ENCODE results near the gene ZIC5.

ZIC5 gene

DNA sequence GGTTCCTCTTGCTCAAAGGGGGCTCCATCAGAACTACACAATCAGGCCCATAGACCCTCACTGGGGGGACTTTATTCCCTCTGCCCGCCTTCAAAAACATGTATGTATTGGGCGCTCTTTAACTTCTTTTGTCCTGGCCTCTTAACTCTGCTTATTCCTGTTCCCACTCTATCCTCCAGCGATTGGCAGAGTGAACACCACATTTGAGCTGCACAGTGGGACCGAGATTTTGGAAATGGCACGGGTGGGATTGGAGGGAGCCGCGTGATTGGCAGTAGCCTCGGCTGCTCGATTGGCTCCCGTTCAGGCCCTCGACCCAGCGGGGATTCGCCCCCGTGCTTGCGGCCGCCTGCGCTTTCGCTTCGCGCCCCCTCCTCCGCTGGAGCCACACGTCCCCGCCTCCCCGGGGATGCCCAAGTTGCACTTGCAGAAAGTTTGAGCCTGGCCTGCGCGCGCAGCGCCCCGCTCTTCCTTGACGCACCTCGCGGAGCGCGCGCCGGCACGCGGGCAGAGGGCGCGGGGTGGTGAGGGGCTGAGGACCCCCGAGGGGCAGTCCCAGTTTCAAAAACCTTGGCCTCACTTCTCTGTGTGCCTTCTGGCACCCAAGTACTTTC lies at the start of gene ZIC5:
Gene ZIC5 (minus strand): TSS at position 192 of the 614 bp plus-strand sequence. CDS start 164 bp downstream, at position 28.
- DNase-seq (ENCODE audit: low spot score) (no peak), FAIRE-seq (no peak)

DNA sequence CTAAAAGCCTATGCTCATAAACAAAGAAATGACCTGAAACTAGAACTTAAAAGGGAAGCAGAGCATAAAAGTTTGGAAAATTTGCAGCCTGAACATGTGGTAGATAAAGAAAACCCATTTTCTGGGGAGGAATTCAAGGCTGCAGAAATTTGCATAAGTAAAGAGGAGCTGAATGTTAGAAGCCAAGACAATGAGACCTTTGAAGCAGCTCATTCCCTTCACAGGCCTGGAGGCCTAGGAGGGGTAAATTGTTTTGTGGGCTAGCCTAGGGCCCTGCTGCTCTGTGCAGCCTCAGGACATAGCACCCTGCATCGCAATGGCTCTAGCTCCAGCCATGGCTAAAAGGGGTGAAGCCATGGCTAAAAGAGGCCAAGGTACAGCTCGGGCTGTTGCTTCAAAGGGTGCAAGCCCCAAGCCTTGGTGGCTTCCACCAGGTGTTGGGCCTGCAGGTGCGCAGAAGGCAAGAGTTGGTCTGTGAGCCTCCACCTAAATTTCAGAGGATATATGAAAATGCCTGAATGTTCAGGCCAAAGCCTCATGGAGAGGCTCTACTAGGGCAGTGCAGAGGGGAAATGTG lies 48.3 kb upstream of the ZIC5 start:
- FAIRE-seq (no peak), DNase-seq (ENCODE audit: low spot score) (no peak)

DNA sequence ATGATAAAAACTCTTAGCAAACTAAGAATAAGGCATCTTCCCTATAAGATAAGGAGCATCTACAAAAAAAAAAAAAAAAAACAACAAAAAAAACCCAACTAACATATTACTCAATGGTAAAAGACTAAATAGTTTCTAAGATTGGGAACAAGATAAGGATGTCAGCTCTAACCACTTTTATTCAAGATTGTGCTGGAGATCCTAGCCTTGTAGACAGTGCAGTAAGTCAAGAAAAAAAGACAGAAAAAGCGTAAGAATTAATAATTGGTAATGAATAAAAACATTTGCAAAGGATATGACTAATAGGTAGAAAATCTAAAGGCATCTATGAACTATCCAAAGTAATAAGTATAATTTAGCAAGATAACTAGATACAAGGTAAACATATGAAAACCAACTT lies 43.1 kb upstream of the ZIC5 start:
- FAIRE-seq (no peak), DNase-seq (ENCODE audit: low spot score) (no peak)

DNA sequence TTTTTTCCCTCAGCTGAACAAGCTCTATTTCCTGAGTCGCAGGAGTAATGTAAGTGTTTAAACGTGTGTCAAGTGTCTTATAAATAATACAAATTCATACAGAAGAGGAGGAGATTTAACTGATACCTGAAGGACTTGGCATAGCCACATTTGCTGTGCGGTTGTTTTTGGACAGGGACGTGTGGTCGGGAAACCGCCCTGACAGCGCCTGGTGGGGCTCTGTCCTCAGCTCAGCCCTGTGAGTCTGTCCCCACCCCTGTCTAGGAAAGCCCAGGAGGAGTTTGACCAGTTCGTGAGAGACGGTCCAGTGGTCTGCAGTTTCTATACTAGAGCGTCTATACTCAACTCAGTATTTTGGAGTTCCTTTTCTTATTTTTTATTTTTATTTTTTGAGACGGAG lies 26.7 kb upstream of the ZIC5 start:
- FAIRE-seq (no peak), DNase-seq (ENCODE audit: low spot score) (no peak)

DNA sequence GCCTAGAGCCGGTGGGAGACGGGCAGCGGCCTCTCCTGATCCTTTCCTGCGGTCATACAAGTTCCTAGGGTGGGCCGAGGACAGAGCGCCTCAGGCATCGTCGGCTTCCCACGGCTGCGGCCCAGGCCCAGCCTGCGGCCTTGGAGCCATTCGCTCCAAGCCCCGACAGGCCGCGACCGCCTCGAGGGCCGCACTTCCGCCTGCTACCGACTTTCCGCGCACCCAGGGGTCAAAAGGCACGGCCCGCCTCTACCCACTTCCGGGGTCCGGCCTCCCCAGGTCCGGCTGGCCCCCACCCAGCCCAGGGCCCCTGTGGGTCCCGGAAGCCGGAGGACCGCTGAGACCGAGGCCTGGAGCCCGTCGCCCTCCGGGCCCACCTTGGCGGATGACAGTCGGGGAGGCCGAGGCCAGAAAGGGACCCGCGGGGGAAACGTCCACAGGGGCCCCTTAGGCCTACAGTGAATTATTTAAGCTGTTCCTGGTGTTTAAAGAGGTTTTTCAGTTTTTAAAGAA lies 26.2 kb upstream of the ZIC5 start:
- FAIRE-seq, result no peak

DNA sequence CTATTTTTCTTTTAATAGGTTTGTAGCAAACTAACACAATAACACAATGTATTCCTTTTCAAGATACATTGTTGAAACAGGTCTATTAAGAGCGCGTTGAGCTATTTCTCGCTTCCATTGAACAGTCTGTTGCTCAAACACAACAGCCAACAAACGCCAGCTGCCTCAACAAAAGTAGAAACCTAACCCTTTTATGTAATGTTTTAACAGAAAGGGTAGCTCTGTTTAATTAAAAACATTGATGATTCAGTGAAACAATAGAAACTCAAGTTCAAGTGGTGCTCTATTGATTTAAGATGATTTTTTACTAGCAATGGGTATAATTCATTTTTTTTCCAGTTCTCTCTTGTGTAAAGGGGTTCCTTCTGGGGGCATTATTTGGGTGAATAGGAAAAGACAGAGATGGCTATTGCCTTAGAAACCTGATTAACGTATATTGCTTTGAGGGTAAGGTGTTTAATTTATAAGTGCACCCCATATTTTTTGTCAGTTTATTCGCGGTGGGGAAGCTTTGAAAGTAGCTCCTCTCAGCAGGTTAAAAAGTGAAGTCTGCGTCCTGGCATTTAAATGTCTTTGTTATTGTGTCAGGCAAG lies 24.9 kb upstream of the ZIC5 start:
- DNase-seq (ENCODE audit: low spot score) (no peak), FAIRE-seq (no peak)

More for the DNA sequence above, 26.2 kb upstream of the ZIC5 start:
- DNase-seq (ENCODE audit: low spot score), result no peak

DNA sequence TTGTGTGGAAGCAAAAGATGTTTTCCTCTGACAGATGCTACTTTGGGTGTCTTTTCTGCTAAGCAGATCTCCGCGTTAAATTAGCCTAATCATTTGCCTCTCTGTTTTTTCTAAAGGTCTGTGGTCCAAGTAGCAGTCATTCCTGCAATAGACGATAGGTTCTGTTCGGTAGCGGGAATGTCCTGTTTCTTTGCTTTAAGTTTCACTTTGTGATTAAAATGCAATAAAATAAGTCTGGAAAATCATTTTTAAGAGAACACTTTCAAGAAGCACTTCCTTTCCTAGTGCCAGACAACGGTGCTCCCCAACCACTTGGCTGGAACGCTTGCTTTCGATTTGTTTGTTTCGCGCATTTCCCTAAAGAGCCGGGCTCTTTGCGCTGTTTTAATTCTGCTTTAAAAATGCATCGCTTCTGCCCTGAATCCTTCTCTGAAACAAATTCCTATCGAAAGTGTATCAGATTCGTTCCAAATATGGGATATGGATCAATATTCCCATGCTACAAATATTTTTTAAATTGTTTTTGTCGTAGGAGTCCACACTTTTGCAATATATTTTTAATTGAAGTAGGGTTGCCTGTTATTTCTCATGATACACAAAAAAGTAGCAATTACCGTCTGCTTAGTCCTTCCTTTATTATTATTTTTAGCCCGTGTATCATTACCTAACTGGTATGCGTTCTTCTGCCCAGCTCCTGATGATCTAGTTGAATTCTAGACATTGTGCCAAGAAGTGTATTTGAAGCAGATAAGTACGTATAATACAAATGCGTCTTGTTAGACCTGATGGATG lies 24.2 kb upstream of the ZIC5 start:
- DNase-seq (ENCODE audit: low spot score), result peak; percentile 21
- FAIRE-seq, result no peak

DNA sequence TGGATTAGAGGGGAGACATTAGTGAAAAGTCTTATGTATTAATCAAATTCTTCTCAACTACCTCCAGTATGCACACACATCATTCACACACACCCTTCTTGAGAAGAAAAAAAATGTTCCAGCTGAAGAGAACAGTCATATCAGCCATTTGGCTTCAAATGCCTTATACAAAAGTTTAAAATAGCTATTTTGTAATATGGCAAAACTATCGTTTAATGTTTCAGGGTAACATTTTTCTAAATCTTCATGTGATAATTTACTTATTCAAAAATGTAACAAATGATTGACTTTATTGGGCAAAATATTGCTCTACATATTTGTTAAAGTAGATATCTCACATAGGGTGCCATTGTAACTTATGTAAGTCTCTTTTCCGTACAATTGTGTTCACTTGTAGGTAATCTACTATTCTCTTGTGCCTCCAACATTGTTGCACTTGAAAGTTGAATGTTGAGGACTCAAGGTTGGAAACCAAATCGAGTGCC lies 23.6 kb upstream of the ZIC5 start:
- FAIRE-seq (no peak), DNase-seq (ENCODE audit: low spot score) (no peak)

DNA sequence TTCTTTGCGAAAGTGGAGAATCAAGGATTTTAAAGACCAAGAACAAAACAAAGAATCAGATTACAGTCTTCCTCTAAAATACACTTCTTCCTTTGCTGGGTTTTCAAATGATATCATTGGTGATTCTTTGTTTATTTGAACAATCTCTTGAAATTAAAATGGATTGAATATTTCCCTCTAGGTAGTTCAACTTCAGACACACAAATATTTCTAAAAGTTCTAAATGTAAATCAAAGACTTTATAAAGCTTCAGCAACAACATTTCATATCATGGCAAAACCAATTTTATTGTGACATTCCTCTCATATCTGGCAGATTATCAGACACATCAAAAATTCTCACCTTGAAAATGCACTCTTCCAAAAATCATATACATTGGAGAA lies 23.1 kb upstream of the ZIC5 start:
- DNase-seq (ENCODE audit: low spot score) (no peak), FAIRE-seq (no peak)

DNA sequence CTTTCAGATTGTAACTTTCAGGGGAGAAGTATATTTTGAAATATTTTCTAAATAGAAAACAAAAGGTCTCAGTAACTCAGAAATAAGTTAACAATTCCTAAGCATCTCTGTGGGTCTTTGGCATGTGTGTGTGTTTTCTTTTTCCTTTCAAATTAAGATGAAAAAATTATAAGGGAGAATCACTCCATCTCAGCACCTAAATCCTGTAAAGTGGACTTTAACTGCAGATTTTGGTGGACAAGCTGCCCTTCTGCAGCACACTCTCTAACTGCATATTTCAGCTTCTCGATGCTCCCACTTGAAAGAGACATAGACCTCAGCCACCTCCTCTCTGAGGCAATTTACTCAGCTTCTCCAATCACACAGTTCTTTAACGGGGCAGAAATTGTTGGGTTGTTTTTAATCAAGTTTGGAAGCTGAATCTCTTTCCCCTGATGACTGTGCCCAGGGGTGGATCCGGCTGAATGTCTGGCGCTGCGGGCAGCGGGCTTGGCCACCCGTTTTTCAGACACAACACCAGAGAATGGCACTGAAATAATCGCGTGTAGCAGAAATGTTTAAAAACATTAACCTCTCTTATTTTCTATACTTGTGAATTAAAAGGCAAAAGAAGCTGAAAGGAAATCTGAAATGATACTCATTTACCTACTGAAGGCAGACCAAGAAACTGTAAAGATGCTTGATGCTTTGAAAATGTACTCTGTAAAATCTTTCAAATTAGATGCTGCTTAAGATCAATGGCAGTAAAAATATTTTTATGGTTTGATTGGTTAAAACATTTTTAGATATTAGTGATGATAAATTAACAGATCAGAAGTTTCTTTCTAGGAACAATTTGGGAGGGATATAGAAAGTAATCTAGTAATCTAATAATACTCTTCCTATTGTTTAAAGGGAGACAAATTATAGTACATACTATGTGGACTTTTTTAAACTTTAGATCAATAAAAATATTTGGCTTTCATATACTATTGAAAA lies 22.4 kb upstream of the ZIC5 start:
- DNase-seq (ENCODE audit: low spot score), result no peak
- no peak for FAIRE-seq

DNA sequence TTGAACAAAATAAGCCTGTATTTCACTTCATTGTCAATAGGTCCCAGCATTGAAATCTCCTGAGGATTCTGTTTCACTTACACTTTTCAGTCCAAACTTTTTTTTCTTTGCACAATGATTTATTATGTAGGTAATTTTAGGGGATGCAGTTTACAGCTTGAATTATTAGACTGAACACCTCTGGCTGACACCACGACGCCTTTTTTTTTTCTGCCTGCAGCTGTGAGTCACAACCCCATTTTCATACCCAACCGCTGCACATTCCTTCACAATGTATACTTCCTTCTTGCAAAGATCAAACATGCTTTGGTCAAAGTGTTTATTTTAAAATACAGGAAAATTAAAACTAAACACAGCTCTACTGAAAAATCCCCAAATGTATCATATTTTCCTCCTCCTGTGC lies 21.4 kb upstream of the ZIC5 start:
- FAIRE-seq (no peak), DNase-seq (ENCODE audit: low spot score) (peak; percentile 25)

DNA sequence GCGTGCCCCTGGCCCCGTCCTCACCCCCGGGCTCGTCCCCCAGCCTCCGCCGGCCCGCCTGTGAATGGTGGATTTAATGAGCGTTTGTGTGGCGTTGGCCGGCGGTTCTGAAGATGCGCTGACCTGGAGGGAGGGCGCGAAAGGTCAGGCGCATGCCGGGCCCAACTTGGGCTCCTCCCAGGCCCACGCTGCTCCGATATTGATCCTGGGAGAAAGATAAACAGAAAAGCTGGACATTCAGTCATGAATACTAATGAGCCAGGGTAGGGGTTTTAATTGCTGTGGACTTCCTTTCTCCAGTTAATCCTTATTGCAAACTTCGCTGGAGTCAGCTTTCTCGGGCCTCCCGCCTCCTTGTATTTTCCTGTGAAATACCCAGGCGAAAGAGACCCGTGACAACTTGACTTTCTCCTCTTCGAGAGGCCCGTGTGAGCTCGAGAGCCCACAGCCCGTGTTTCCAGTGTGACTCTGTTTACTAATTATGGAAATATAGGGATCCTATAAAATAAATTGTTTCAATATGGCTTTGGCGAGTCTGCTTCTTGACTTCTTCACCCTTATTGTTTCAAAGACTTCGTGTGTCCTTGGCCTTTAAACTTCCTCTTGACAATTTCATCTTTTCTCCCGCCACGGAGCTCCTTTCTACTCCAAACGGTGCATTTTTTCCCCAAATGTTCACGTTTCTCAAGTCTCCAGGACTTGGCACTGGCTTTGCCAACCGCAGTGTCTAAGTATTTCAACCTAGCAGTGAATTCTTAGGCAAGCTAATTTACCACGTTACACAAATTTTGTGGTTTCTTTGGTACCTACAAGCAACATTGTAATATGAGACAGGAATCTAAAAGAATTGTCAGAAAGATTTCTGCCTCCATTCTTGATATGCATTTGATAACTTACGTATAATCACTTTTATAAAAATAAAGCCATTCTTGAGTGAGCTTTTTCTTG lies 20.5 kb upstream of the ZIC5 start:
- DNase-seq (ENCODE audit: low spot score) (no peak), FAIRE-seq (no peak)

DNA sequence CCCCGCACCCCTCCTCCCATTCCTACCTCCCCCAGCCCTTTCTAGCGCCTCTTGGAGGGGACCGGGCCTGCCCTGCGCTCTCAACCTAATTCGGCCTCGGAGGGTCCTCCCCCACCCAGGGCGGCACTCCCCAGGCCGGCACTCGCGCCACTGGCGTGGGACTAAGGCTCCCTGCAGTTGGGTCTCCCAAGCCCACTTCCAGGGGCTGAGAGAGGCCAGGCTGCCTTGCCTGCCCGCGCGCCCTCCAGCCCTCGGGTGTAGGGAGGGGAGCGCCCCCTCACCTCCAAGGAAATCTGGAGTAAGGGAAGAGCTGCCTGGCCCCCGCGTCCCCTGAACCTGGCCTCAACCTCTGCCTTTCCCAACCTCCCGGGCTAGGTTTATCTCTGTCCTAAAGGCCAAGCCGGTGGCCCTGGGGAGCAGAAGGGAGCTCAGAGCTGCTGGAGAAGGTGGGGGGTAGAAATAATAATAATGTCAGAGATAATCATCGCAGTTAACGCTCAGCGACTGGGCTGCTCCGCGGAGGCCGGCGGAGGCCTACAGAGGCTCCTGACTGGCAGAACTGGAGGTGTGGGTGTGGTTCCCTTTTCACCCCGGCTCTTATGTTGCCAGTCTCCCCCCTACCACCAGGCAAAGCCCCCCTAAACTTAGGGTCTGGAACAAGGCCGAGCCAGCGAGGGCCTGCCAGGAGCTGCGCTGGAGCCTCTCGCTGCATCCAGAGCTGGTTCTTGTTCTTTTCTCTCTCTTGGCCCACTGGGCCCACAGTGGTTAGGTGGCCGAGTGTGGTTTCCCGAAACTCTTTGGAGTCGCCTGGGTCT lies 19.7 kb upstream of the ZIC5 start:
- no peak for FAIRE-seq
- DNase-seq (ENCODE audit: low spot score), result no peak

DNA sequence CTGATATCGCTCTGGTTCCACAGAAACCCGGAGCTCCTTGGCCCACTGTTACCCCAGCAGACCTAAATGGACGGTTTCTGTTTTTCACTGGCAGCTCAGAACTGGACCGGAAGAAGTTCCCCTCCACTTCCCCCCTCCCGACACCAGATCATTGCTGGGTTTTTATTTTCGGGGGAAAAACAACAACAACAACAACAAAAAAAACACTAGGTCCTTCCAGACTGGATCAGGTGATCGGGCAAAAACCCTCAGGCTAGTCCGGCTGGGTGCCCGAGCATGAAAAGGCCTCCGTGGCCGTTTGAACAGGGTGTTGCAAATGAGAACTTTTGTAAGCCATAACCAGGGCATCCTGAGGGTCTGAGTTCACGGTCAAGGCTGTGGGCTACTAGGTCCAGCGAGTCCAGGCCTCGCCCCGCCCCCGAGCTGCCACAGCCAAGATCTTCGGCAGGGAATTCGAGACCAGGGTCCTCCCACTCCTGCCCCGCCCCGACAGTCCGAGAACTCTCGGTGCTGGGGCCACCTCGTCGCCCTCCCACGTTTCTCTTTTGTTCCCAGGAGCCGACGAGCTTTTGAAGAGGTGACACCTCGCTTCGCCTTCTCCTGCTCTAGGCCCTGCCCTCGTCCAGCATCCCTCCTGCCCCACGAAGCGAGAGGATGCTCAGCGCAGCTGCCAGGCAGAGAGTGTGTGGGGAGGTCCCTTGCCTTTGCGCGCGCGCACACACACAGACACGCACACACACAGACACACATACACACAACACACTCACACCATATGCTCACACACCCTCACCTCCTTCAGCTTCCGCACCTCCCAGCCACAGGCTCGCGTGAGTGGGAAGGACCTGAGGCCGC lies 18.8 kb upstream of the ZIC5 start:
- FAIRE-seq, result no peak
- no peak for DNase-seq (ENCODE audit: low spot score)

DNA sequence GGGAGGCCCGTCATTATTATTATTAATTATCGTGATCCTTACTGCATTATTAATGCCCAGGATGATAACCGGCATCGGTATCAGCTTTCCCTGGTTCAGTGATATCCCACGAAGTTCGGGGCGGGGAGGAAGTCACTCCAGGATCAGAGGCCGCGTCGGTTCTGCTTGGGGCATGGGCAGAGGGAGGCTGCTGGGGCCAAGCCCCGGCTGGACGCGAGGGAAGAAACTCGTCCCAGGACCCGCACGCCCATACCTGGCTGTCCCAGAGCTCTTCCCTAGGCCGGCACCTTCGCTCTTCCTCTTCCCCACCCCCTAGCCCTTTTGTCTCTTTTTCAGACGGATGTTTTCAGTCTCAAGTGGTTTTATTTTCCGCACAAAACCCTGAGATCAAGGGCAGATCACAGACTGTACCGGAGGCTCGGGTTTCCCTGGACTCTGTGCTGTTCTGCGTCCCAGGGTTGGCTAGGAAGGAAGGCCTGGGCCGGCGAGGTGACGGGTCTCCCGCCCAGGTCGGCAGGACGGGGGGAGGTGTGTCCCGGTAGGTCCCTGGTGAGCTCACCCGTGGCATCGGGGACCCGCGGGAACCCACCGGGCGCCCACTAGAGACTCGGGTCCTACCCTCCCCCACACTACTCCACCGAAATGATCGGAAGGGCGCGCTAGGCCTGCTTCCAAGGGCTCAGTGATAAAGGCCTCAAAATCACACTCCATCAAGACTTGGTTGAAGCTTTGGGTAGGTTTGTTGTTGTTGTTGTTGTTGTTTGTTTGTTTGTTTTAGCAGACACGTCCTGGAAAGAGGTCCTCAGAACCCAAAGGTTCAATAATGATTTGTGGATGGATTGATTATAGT lies 17.9 kb upstream of the ZIC5 start:
- DNase-seq (ENCODE audit: low spot score) (no peak), FAIRE-seq (no peak)

DNA sequence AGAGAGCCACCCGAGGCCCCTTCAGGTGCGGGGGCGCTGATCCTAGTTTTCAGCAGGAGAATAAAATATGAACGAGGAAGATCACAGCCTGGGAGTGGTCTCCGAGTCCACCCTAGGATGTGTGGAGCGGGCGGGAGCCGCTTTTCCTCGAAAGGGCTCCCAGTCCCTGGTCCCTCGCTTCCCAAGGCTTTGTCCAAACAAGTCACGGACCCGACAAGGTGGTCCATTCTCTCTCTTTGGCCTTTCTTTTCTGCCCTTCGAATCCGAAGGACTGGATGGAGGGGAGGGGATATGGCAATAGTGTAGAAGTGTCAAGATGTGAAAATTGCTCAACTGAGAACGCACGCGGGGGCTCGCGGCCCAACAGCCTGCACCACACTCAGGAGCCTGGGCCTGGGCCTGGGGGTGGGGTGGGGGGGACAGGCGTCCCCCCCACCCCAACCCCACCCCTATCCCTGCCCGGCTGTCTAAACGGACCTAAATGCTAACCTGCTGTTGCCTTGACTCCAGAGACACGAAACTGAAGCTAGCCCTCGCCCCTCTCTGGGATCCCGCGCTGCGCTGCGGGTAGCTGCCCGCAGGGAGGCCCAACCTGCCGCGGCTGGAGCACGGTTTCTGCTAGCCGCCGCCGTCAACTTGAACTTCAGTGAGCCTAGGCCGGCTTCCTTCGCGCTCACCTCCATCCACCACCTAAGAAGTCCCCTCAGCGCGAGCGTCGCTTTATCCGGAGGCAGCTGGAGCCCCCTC lies 17.1 kb upstream of the ZIC5 start:
- no peak for FAIRE-seq

More for the DNA sequence above, 17.1 kb upstream of the ZIC5 start:
- no peak for DNase-seq (ENCODE audit: low spot score)

Measured in urothelium cell line (cell line).